Gastroesophageal sphincter (tissue), 4 donors: ENCODE data around the gene CNNM1. TPM values are rescaled to one million over a fixed set of nuclear protein-coding genes. Genes with fewer than 3 reads are reported as not detected.

Experiments
- ATAC-seq: fragments of 150-250 bp; one replicate; pipeline ENCODE4 v1.9.1; 2016; ENCODE audit warnings: mild to moderate bottlenecking, moderate library complexity
- H3K27ac ChIP-seq, 4 donors: fragments of 200-600 bp; sonication (generic) in 3 of 4; 1 replicate in 3 of 4; 2 replicates in 1 of 4; pipeline ENCODE4 v1.5.1; 2016 to 2019
- H3K27me3 ChIP-seq: fragments of 200-600 bp; sonication (generic); one replicate; pipeline ENCODE4 v1.5.1; 2019
- H3K36me3 ChIP-seq, 2 donors: fragments of 200-600 bp; sonication (generic); one replicate each; pipeline ENCODE4 v1.5.1; 2019; ENCODE audit warnings: control low read depth in 1 of 2
- H3K4me1 ChIP-seq, 3 donors: fragments of 200-600 bp; sonication (generic); 1 replicate in 2 of 3; 2 replicates in 1 of 3; pipeline ENCODE4 v1.5.1; 2016 to 2019; ENCODE audit warnings: control low read depth in 2 of 3
- H3K4me3 ChIP-seq, 2 donors: fragments of 200-600 bp; sonication (generic); one replicate each; pipeline ENCODE4 v1.5.1; 2019; ENCODE audit warnings: mild to moderate bottlenecking in 1 of 2, moderate library complexity in 1 of 2
- H3K9me3 ChIP-seq, 3 donors: fragments of 200-600 bp; sonication (generic); one replicate each; pipeline ENCODE4 v1.5.1; 2017 to 2019; ENCODE audit warnings: control low read depth in 2 of 3
- EP300 ChIP-seq: sonication (generic); formaldehyde crosslinking; IDR thresholded peaks from one replicate; pipeline ENCODE4 v1.6.1; 2017; ENCODE audit warnings: antibody characterized with exemption, mild to moderate bottlenecking
- POLR2A ChIP-seq, 2 donors: fragments of 450-650 bp; IDR thresholded peaks; one replicate each; pipeline ENCODE4 v1.6.1; 2017; ENCODE audit warnings: antibody characterized with exemption in 2 of 2, mild to moderate bottlenecking in 2 of 2, moderate library complexity in 1 of 2
- POLR2AphosphoS5 ChIP-seq: sonication (generic); formaldehyde crosslinking; IDR thresholded peaks from one replicate; pipeline ENCODE4 v1.6.1; 2017; ENCODE audit warnings: antibody characterized with exemption
- WGBS, 2 donors: methylation state at CpG; one replicate each; pipeline ENCODE4 v1.1.5; 2018; ENCODE audit warnings: low coverage in 1 of 2; 5-methylcytosine and 5-hydroxymethylcytosine counted together
- total RNA-seq, 4 donors: library from RNA; depleted of rRNA; stranded (reverse); fragments of >200 nt; gene quantifications; one replicate each; pipeline ENCODE4 v1.1.0, GENCODE V29; 2016
- TF ChIP-seq, protein P1 (sequence below), 4 experiments: fragments of 200-600 bp in 2 of 4; fragments of 450-650 bp in 2 of 4; sonication (generic) in 1 of 4; IDR thresholded peaks; one replicate each; pipeline ENCODE4 v1.5.1; 2017 to 2019; ENCODE audit warnings: antibody characterized with exemption in 4 of 4, mild to moderate bottlenecking in 2 of 4, moderate library complexity in 2 of 4

CNNM1 gene
- total RNA-seq, 4 donors from 2014 or later: 1.9 to 3.1 (median 3.0) TPM

DNA sequence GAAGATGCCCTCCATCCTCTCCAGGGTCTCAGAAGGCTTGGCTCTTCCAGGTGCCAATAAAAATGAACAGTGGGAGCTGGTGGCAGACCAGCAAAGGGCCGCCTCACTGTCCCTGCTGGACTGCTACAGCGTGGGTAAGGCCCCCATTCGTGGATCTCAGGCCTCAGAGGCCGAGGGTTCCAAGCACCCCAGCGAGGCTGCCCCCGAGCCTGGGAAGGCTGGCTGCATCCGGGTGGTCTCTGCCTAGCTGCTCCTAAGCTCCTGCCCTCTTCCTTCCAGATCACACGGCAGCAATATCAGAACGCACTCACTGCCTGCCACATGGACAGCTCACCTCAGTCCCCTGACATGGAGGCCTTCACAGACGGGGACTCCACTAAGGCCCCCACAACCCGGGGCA lies 58.4 kb downstream of the CNNM1 start:
- H3K27me3 ChIP-seq: no peaks in the 10 kb centered on the region
- peaks cover 0 to 20% (median 0%) of the 10 kb centered on the region in 3 donors for H3K4me1 ChIP-seq
- ATAC-seq: no peak
- no peaks in the 10 kb centered on the region for H3K36me3 ChIP-seq
- H3K9me3 ChIP-seq: no peaks in the 10 kb centered on the region
- WGBS, 2 donors: no CpG with 5 or more reads among the region's 11 CpGs
- no peak overlapping the region for H3K27ac ChIP-seq
- no peak overlapping the region for H3K4me3 ChIP-seq
- TF ChIP-seq, protein P1, sequence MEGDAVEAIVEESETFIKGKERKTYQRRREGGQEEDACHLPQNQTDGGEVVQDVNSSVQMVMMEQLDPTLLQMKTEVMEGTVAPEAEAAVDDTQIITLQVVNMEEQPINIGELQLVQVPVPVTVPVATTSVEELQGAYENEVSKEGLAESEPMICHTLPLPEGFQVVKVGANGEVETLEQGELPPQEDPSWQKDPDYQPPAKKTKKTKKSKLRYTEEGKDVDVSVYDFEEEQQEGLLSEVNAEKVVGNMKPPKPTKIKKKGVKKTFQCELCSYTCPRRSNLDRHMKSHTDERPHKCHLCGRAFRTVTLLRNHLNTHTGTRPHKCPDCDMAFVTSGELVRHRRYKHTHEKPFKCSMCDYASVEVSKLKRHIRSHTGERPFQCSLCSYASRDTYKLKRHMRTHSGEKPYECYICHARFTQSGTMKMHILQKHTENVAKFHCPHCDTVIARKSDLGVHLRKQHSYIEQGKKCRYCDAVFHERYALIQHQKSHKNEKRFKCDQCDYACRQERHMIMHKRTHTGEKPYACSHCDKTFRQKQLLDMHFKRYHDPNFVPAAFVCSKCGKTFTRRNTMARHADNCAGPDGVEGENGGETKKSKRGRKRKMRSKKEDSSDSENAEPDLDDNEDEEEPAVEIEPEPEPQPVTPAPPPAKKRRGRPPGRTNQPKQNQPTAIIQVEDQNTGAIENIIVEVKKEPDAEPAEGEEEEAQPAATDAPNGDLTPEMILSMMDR (IDR thresholded peaks at IDR 0.05): no peak
- TF ChIP-seq POLR2A (IDR thresholded peaks at IDR 0.05): no peak
- TF ChIP-seq POLR2AphosphoS5: no peak
- no peak for TF ChIP-seq EP300

DNA sequence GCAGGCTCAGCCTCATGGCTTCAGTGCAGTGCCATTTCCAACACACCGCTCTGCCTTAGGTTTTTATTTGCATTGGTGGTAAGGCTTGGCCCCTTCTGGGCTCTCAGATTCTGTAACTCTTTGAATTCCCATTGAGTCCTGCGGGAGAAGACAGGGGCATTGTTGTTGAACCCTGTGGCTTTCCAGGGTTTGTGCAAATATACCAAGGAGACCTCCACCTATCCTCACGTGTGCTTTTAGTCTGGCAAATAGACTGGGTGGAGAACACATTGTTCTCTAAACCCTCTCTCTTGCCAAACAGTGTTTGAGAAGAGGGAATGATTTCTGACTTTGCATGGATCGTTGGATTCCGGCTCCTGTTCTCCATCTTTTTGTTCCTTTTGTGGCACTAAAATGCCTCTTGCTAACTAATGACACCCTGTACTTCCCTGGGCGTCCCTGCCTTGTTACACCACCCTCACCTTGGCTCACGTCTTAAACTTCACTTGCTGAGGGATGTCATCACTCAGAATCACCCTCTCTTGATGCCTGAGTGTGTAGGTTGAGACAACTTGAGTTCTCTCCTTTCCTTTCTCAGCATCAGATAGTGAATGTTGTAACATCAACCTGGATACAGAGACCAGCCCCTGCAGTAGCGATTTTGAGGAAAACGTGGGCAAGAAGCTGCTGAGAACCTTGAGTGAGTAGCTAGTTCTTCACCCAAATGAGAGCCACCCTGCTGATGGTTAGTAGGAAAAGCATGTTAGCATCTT lies 60.7 kb downstream of the CNNM1 start:
- WGBS, 2 donors: 81 to 90% methylated on average over 4 to 7 of the region's 9 CpGs
- no peak for ATAC-seq
- H3K27ac ChIP-seq: no peak overlapping the region
- no peak overlapping the region for H3K4me3 ChIP-seq
- H3K36me3 ChIP-seq: no peaks in the 10 kb centered on the region
- H3K27me3 ChIP-seq: no peaks in the 10 kb centered on the region
- H3K4me1 ChIP-seq: peaks cover 0 to 26% (median 0%) of the 10 kb centered on the region in 3 donors
- TF ChIP-seq POLR2A (IDR thresholded peaks at IDR 0.05) (no peak), POLR2AphosphoS5 (no peak), EP300 (no peak)
- TF ChIP-seq, protein P1 (IDR thresholded peaks at IDR 0.05): no peak
- H3K9me3 ChIP-seq: no peaks in the 10 kb centered on the region

DNA sequence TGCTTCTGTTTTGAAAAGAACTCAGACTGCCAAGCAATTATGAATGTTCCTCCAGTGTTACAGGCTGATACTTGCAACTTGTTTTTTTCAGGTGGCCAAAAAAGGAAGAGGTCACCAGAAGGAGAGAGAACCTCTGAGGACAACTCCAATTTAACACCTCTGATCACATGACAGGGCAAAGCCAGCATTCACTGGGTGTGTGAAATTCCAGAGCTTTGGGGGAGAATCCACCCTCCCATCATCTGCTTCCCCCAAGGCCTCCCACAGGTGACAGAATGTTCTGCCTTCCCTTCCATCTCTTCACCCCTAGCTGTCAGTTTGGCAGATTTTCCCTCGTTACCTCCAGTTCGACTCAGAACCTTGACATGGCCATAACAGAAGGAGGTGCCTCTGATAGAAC lies 62.2 kb downstream of the CNNM1 start:
- no peaks in the 10 kb centered on the region for H3K9me3 ChIP-seq
- no peak overlapping the region for H3K27ac ChIP-seq
- TF ChIP-seq POLR2AphosphoS5: no peak
- no peak overlapping the region for H3K4me3 ChIP-seq
- peaks cover 0 to 9% of the 10 kb centered on the region in 2 donors for H3K36me3 ChIP-seq
- no peak for ATAC-seq
- WGBS, 2 donors: 80 to 93% methylated on average over 2 of the region's 2 CpGs
- no peaks in the 10 kb centered on the region for H3K27me3 ChIP-seq
- H3K4me1 ChIP-seq: peaks cover 0 to 26% (median 0%) of the 10 kb centered on the region in 3 donors

DNA sequence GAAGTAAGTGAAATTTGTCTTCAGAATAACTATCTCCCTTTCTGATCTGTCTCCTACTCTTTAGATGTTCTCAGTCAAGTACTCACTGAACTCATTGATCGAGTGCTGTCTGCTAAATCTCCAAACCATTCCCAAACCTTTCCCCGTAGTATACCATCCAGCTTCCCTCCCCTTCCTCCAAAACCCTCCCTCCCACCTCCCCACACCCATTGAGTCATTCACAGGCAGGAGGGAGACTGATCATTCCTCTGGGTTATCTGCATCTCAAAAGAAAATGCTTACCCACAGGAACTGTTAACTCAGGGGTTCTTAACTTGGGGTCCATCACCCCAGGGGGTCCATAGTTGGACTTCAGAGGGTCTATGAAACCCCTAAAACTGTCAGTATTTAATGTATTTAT lies 63.9 kb downstream of the CNNM1 start:
- WGBS, 2 donors: 39 to 46% methylated on average over 2 of the region's 2 CpGs
- no peaks in the 10 kb centered on the region for H3K9me3 ChIP-seq
- no peak overlapping the region for H3K27ac ChIP-seq
- peaks cover 0 to 26% (median 0%) of the 10 kb centered on the region in 3 donors for H3K4me1 ChIP-seq
- TF ChIP-seq, protein P1 (IDR thresholded peaks at IDR 0.05): no peak
- TF ChIP-seq POLR2A (IDR thresholded peaks at IDR 0.05): no peak
- no peak for TF ChIP-seq EP300
- no peak for TF ChIP-seq POLR2AphosphoS5
- H3K4me3 ChIP-seq: no peak overlapping the region
- no peaks in the 10 kb centered on the region for H3K27me3 ChIP-seq
- H3K36me3 ChIP-seq: peaks cover 0 to 26% of the 10 kb centered on the region in 2 donors
- no peak for ATAC-seq

DNA sequence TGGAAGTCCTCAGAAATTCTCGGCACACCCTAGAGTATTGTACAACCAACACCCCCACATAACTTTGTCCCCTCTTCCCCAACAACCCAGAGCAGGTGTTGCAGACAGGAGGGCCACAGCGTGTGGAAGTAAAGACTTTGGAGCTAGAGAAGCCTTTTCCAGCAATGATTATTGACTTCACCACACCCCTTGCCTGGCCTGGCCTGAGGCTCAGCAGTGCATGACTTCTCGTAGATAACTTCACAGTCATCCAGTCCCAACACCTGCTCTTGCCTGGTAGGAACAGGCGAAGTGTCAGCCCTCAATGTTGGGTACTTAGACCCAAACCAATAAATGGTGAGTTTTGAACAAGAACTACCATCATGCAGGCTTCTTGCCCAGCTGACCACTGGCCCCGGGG lies 64.5 kb downstream of the CNNM1 start:
- TF ChIP-seq POLR2AphosphoS5: no peak
- TF ChIP-seq, protein P1 (IDR thresholded peaks at IDR 0.05): no peak
- no peak for TF ChIP-seq POLR2A (IDR thresholded peaks at IDR 0.05)
- no peak for TF ChIP-seq EP300
- ATAC-seq: no peak
- no peaks in the 10 kb centered on the region for H3K9me3 ChIP-seq
- H3K36me3 ChIP-seq: peaks cover 0 to 32% of the 10 kb centered on the region in 2 donors
- no peak overlapping the region for H3K4me3 ChIP-seq
- H3K27ac ChIP-seq: no peak overlapping the region
- 90 to 91% methylated on average over 4 of the region's 5 CpGs for WGBS, 2 donors
- H3K27me3 ChIP-seq: no peaks in the 10 kb centered on the region
- H3K4me1 ChIP-seq: peaks cover 0 to 26% (median 0%) of the 10 kb centered on the region in 3 donors
